Omental fat pad (tissue), 4 donors: ENCODE data around the gene THBS1. TPM values are rescaled to one million over a fixed set of nuclear protein-coding genes. Genes with fewer than 3 reads are reported as not detected.

ENCODE experiments used
- ATAC-seq: fragments of 150-250 bp; one replicate; pipeline ENCODE4 v1.9.1; 2016; ENCODE audit warnings: mild to moderate bottlenecking, moderate library complexity; ENCODE audit not compliant: low FRiP score
- DNase-seq: peaks from one replicate; pipeline ENCODE4 v3.0.0-alpha.2; 2019; ENCODE audit warnings: low spot score
- CTCF ChIP-seq, 3 donors: fragments of 450-650 bp; IDR thresholded peaks; one replicate each; pipeline ENCODE4 v1.5.1; 2016 to 2017; ENCODE audit warnings: antibody characterized with exemption in 3 of 3, mild to moderate bottlenecking in 3 of 3, moderate library complexity in 2 of 3
- total RNA-seq, 4 donors: library from RNA; depleted of rRNA; stranded (reverse); fragments of >200 nt; gene quantifications; one replicate each; pipeline ENCODE4 v1.1.0, GENCODE V29; 2016

Gene THBS1
- total RNA-seq, 4 donors from 2014 or later: 690 to 4,169 (median 2,356) TPM

- no peak for TF ChIP-seq CTCF (IDR thresholded peaks at IDR 0.05)
- ATAC-seq (no peak), DNase-seq (no peak)
These were observed 3.4 kb downstream of the THBS1 start for GRCh38 chr15:39584266-39584659.

GRCh38 chr15:39584662-39585388 lies 3.9 kb downstream of the THBS1 start:
- DNase-seq (no peak), ATAC-seq (no peak)
- no peak for TF ChIP-seq CTCF (IDR thresholded peaks at IDR 0.05)

- ATAC-seq: no peak
- DNase-seq: no peak
- TF ChIP-seq CTCF (IDR thresholded peaks at IDR 0.05): no peak
These were observed 4.5 kb downstream of the THBS1 start for GRCh38 chr15:39585389-39585841.

- no peak for TF ChIP-seq CTCF (IDR thresholded peaks at IDR 0.05)
- ATAC-seq (no peak), DNase-seq (no peak)
These were observed 5.0 kb downstream of the THBS1 start for GRCh38 chr15:39585871-39586301.

GRCh38 chr15:39586387-39587095 lies 5.7 kb downstream of the THBS1 start:
- ATAC-seq: no peak

GRCh38 chr15:39587096-39587721 lies 6.3 kb downstream of the THBS1 start:
- no peak for ATAC-seq

More at GRCh38 chr15:39586387-39587095, 5.7 kb downstream of the THBS1 start:
- no peak for TF ChIP-seq CTCF (IDR thresholded peaks at IDR 0.05)
- no peak for DNase-seq

More at GRCh38 chr15:39587096-39587721, 6.3 kb downstream of the THBS1 start:
- TF ChIP-seq CTCF (IDR thresholded peaks at IDR 0.05): no peak
- no peak for DNase-seq
